ENCODE data around the gene PCBD2. TPM values are rescaled to one million over a fixed set of nuclear protein-coding genes. Genes with fewer than 3 reads are reported as not detected.
"Not testable (repeated sequence)": the region's sequence is repeated elsewhere in the genome, so short reads cannot be mapped to it uniquely, and the experiment has no call there.

PCBD2 gene
- total RNA-seq, 1 donor from 2014 or later, result 8.5 TPM

- no peak for TF ChIP-seq CTCF (IDR thresholded peaks at IDR 0.05)
- Mint-ChIP-seq H3K4me1 (ENCODE audit: unreplicated experiment) (no peaks in the 10 kb centered on the region), H3K36me3 (ENCODE audit: unreplicated experiment) (peaks cover 10% of the 10 kb centered on the region), H3K27ac (ENCODE audit: unreplicated experiment) (no peak overlapping the region), H3K9me3 (ENCODE audit: unreplicated experiment) (peaks cover 27% of the 10 kb centered on the region), H3K4me3 (ENCODE audit: unreplicated experiment) (no peak overlapping the region), H3K27me3 (ENCODE audit: unreplicated experiment) (no peaks in the 10 kb centered on the region)
- DNase-seq (ENCODE audit: extremely low spot score, unreplicated experiment), result no peak
Measured at GRCh38 chr5:134976841-134977240, 71.9 kb downstream of the PCBD2 start.

GRCh38 chr5:134979416-134979815 lies 74.5 kb downstream of the PCBD2 start:
- Mint-ChIP-seq H3K9me3 (ENCODE audit: unreplicated experiment) (peaks cover 50% of the 10 kb centered on the region), H3K4me1 (ENCODE audit: unreplicated experiment) (no peaks in the 10 kb centered on the region), H3K36me3 (ENCODE audit: unreplicated experiment) (peaks cover 12% of the 10 kb centered on the region), H3K4me3 (ENCODE audit: unreplicated experiment) (no peak overlapping the region), H3K27me3 (ENCODE audit: unreplicated experiment) (peaks cover 6% of the 10 kb centered on the region), H3K27ac (ENCODE audit: unreplicated experiment) (no peak overlapping the region)
- no peak for DNase-seq (ENCODE audit: extremely low spot score, unreplicated experiment)
- TF ChIP-seq CTCF (IDR thresholded peaks at IDR 0.05), result no peak

DNA sequence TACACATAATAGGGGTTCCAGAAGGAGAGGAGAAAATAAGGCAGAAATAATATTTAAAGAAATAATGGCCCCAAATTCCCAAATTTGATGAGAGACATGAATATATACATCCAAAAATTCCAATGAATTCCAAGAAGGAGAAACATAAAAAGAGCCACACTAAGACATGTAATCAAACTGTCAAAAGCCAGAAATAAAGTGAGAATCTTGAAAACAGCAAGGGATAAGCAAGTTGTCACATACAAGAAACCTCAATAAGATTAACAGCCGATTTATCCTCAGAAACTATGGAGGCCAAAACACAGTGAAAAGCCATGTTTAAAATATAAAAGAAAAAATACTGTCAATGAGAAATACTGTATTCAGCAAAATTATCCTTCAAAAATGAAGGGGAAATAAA lies 77.3 kb downstream of the PCBD2 start:
- Mint-ChIP-seq H3K27ac (ENCODE audit: unreplicated experiment) (no peak overlapping the region), H3K9me3 (ENCODE audit: unreplicated experiment) (peaks cover 51% of the 10 kb centered on the region), H3K27me3 (ENCODE audit: unreplicated experiment) (peaks cover 14% of the 10 kb centered on the region), H3K36me3 (ENCODE audit: unreplicated experiment) (peaks cover 7% of the 10 kb centered on the region), H3K4me1 (ENCODE audit: unreplicated experiment) (no peaks in the 10 kb centered on the region), H3K4me3 (ENCODE audit: unreplicated experiment) (no peak overlapping the region)
- DNase-seq (ENCODE audit: extremely low spot score, unreplicated experiment), result no peak
- no peak for TF ChIP-seq CTCF (IDR thresholded peaks at IDR 0.05)

- Mint-ChIP-seq H3K36me3 (ENCODE audit: unreplicated experiment) (peaks cover 5% of the 10 kb centered on the region), H3K27ac (ENCODE audit: unreplicated experiment) (no peak overlapping the region), H3K4me3 (ENCODE audit: unreplicated experiment) (no peak overlapping the region), H3K27me3 (ENCODE audit: unreplicated experiment) (peaks cover 49% of the 10 kb centered on the region), H3K4me1 (ENCODE audit: unreplicated experiment) (no peaks in the 10 kb centered on the region), H3K9me3 (ENCODE audit: unreplicated experiment) (peaks cover 13% of the 10 kb centered on the region)
- no peak for TF ChIP-seq CTCF (IDR thresholded peaks at IDR 0.05)
- no peak for DNase-seq (ENCODE audit: extremely low spot score, unreplicated experiment)
Measured at GRCh38 chr5:134989266-134989830, 84.4 kb downstream of the PCBD2 start.

GRCh38 chr5:134990183-134990582 lies 85.3 kb downstream of the PCBD2 start:
- H3K9me3 Mint-ChIP-seq (ENCODE audit: unreplicated experiment); H3K4me1 Mint-ChIP-seq (ENCODE audit: unreplicated experiment); H3K27ac Mint-ChIP-seq (ENCODE audit: unreplicated experiment); H3K36me3 Mint-ChIP-seq (ENCODE audit: unreplicated experiment); H3K4me3 Mint-ChIP-seq (ENCODE audit: unreplicated experiment); DNase-seq (ENCODE audit: extremely low spot score, unreplicated experiment): not testable (repeated sequence)
- peaks cover 56% of the 10 kb centered on the region for H3K27me3 Mint-ChIP-seq (ENCODE audit: unreplicated experiment)

- Mint-ChIP-seq H3K27ac (ENCODE audit: unreplicated experiment) (no peak overlapping the region), H3K9me3 (ENCODE audit: unreplicated experiment) (peaks cover 9% of the 10 kb centered on the region), H3K27me3 (ENCODE audit: unreplicated experiment) (peaks cover 56% of the 10 kb centered on the region), H3K36me3 (ENCODE audit: unreplicated experiment) (peaks cover 5% of the 10 kb centered on the region), H3K4me3 (ENCODE audit: unreplicated experiment) (no peak overlapping the region), H3K4me1 (ENCODE audit: unreplicated experiment) (no peaks in the 10 kb centered on the region)
- TF ChIP-seq CTCF (IDR thresholded peaks at IDR 0.05), result no peak
- DNase-seq (ENCODE audit: extremely low spot score, unreplicated experiment), result no peak
Measured at GRCh38 chr5:134992148-134992547, 87.2 kb downstream of the PCBD2 start.
